Body of pancreas (tissue), 4 donors: ENCODE measurements around the gene ZNF536. TPM values are rescaled to one million over a fixed set of nuclear protein-coding genes. Genes with fewer than 3 reads are reported as not detected.

Experiments used
- ATAC-seq: fragments of 150-250 bp; one replicate; pipeline ENCODE4 v1.9.1; 2016
- DNase-seq, 4 donors: peaks; one replicate each; pipeline ENCODE4 v3.0.0-alpha.2; 2019
- H3K27ac ChIP-seq, 4 donors: fragments of 200-600 bp; sonication (generic); 1 replicate in 3 of 4; 2 replicates in 1 of 4; pipeline versions ENCODE4 v1.5.1 to v1.6.1; 2016 to 2019; ENCODE audit warnings: mild to moderate bottlenecking in 1 of 4, mixed read lengths in 1 of 4, moderate library complexity in 1 of 4
- H3K27me3 ChIP-seq, 2 donors: fragments of 200-600 bp; sonication (generic); one replicate each; pipeline ENCODE4 v1.6.0; 2016; ENCODE audit warnings: mild to moderate bottlenecking in 1 of 2
- H3K36me3 ChIP-seq, 2 donors: fragments of 200-600 bp; sonication (generic); replicated peaks in 1 of 2; 2 replicates each; pipeline ENCODE4 v1.5.1; 2016; ENCODE audit warnings: low read depth in 2 of 2; ENCODE audit not compliant: insufficient read depth in 1 of 2
- H3K4me1 ChIP-seq: fragments of 200-600 bp; sonication (generic); one replicate; pipeline ENCODE4 v1.6.0; 2016
- H3K4me3 ChIP-seq, 2 donors: fragments of 200-600 bp; sonication (generic); 1 replicate in 1 of 2; 2 replicates in 1 of 2; pipeline ENCODE4 v1.5.1; 2016 to 2019
- H3K9me3 ChIP-seq, 3 donors: fragments of 200-600 bp; sonication (generic); 1 replicate in 2 of 3; 2 replicates in 1 of 3; pipeline ENCODE4 v1.5.1; 2016
- POLR2A ChIP-seq, 3 donors: fragments of 450-650 bp; IDR thresholded peaks; one replicate each; pipeline ENCODE4 v1.6.1; 2016; ENCODE audit warnings: antibody characterized with exemption in 3 of 3, mild to moderate bottlenecking in 2 of 3
- WGBS, 2 donors: methylation state at CpG; one replicate each; pipeline ENCODE4 v1.1.5; 2017; 5-methylcytosine and 5-hydroxymethylcytosine counted together
- intact Hi-C: fragments of 100-400 bp; cut with DNase I; formaldehyde crosslinking; loops from one replicate; pipeline ENCODE4 v1.15.1; 2023
- total RNA-seq, 2 donors: library from RNA; depleted of rRNA; stranded (reverse); fragments of >200 nt; gene quantifications; one replicate each; pipeline ENCODE4 v1.1.0, GENCODE V29; 2016
- TF ChIP-seq, protein P1 (sequence below), 7 experiments: fragments of 450-650 bp in 4 of 7; fragments of 200-600 bp in 3 of 7; sonication (generic) in 3 of 7; IDR thresholded peaks; one replicate each; pipeline ENCODE4 v1.5.1; 2016 to 2019; ENCODE audit warnings: antibody characterized with exemption in 7 of 7

Gene ZNF536
- total RNA-seq, 2 donors from 2014 or later: not detected

DNA sequence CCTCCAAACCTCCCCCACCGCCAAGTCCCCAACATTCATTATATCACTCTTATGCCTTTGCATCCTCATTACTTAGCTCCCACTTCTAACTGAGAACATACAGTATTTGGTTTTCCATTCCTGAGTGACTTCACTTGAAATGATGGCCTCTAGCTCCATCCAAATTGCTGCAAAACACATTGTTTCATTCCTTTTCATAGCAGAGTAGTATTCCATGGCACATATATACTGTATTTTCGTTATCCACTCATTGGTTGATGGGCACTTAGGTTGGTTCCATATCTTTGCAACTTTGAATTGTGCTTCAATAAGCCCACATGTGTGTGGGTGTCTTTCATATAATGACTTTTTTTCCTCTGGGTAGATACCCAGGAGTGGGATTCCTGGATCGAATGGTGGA, 233.1 kb downstream of the ZNF536 start:
- no peaks in the 10 kb centered on the region for H3K4me1 ChIP-seq
- H3K9me3 ChIP-seq: no peaks in the 10 kb centered on the region
- TF ChIP-seq, protein P1, sequence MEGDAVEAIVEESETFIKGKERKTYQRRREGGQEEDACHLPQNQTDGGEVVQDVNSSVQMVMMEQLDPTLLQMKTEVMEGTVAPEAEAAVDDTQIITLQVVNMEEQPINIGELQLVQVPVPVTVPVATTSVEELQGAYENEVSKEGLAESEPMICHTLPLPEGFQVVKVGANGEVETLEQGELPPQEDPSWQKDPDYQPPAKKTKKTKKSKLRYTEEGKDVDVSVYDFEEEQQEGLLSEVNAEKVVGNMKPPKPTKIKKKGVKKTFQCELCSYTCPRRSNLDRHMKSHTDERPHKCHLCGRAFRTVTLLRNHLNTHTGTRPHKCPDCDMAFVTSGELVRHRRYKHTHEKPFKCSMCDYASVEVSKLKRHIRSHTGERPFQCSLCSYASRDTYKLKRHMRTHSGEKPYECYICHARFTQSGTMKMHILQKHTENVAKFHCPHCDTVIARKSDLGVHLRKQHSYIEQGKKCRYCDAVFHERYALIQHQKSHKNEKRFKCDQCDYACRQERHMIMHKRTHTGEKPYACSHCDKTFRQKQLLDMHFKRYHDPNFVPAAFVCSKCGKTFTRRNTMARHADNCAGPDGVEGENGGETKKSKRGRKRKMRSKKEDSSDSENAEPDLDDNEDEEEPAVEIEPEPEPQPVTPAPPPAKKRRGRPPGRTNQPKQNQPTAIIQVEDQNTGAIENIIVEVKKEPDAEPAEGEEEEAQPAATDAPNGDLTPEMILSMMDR (IDR thresholded peaks at IDR 0.05): no peak
- TF ChIP-seq POLR2A (IDR thresholded peaks at IDR 0.05): no peak
- DNase-seq (no peak), ATAC-seq (no peak)
- WGBS, 2 donors: 74 to 80% methylated on average over 3 of the region's 3 CpGs
- H3K36me3 ChIP-seq: no peaks in the 10 kb centered on the region
- H3K4me3 ChIP-seq: no peak overlapping the region
- intact Hi-C loops: no loop called here
- no peak overlapping the region for H3K27ac ChIP-seq
- no peaks in the 10 kb centered on the region for H3K27me3 ChIP-seq

DNA sequence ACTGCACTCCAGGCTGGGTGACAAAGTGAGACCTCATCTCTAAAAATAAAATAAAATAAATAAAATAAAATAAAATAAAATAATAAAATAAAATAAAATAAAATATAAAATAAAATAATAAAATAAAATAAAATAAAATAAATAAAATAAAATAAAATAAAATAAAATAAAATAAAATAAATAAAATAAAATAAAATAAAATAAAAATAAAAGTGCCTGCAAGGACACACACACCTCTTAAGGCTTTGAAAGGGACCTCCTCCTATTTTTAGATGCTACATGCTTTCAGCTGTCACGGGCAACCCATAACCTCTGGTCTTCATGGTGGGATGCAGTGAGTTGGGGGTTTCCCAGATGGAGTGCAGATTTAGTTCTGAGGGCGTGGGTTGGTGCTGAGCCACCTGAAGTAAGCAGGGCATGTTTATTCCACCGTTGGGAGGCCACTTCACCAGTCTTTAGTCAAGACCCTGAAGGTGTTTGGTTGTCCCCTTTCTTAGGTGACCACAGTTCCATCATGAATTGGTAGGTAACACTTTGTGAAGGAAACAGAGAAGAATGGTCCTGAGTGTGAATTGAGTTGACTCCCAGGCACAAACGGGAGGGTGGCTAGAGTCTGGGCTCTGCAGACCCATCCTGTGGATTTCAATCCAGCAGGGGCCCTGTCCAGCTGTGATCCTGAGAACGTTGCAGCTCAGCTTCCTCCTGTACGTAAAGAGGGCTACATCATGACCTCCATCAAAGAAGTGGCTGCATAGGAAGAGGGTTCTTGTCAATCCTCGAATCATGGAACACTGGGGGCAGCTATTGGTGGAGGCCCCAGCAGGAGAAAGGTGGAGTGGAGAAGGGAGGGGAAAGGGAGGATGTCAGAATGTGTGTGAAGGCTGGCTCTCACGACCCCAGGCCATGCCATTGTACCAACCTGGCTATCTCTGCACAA, 234.2 kb downstream of the ZNF536 start:
- H3K27me3 ChIP-seq: no peaks in the 10 kb centered on the region
- no peaks in the 10 kb centered on the region for H3K9me3 ChIP-seq
- no peaks in the 10 kb centered on the region for H3K4me1 ChIP-seq
- no peak overlapping the region for H3K4me3 ChIP-seq
- intact Hi-C loops: no loop called here
- TF ChIP-seq POLR2A (IDR thresholded peaks at IDR 0.05): no peak
- TF ChIP-seq, protein P1 (IDR thresholded peaks at IDR 0.05): no peak
- DNase-seq (no peak), ATAC-seq (no peak)
- 60 to 66% methylated on average over 7 to 8 of the region's 8 CpGs for WGBS, 2 donors
- no peaks in the 10 kb centered on the region for H3K36me3 ChIP-seq
- H3K27ac ChIP-seq: no peak overlapping the region
